ENCODE results near the gene NT5DC4. TPM values are rescaled to one million over a fixed set of nuclear protein-coding genes. Genes with fewer than 3 reads are reported as not detected.

The NT5DC4 gene
- total RNA-seq, 1 experiment from 2014 or later = not detected

GRCh38 chr2:112737542-112738232, 16.9 kb downstream of the NT5DC4 start:
- DNase-seq (ENCODE audit: low spot score) = no peak
- in situ Hi-C loops (cut with HindIII; ENCODE audit: low sequenced_read_pairs) = no loop called here

- DNase-seq (ENCODE audit: low spot score) = no peak
- in situ Hi-C loops (cut with HindIII; ENCODE audit: low sequenced_read_pairs) = no loop called here
Measured at GRCh38 chr2:112740527-112740926, 19.7 kb downstream of the NT5DC4 start.

- in situ Hi-C loops (cut with HindIII; ENCODE audit: low sequenced_read_pairs) = no loop called here
- DNase-seq (ENCODE audit: low spot score) = peak; percentile 74
Measured at GRCh38 chr2:112749755-112750559, 29.1 kb downstream of the NT5DC4 start.

GRCh38 chr2:112750560-112750843, 29.7 kb downstream of the NT5DC4 start:
- in situ Hi-C loops (cut with HindIII; ENCODE audit: low sequenced_read_pairs) = no loop called here
- no peak for DNase-seq (ENCODE audit: low spot score)

- in situ Hi-C loops (cut with HindIII; ENCODE audit: low sequenced_read_pairs) = no loop called here
- no peak for DNase-seq (ENCODE audit: low spot score)
Measured at GRCh38 chr2:112751451-112752197, 30.8 kb downstream of the NT5DC4 start.

GRCh38 chr2:112752667-112753066, 31.8 kb downstream of the NT5DC4 start:
- DNase-seq (ENCODE audit: low spot score) = no peak
- in situ Hi-C loops (cut with HindIII; ENCODE audit: low sequenced_read_pairs) = no loop called here

- in situ Hi-C loops (cut with HindIII; ENCODE audit: low sequenced_read_pairs) = no loop called here
- no peak for DNase-seq (ENCODE audit: low spot score)
Measured at GRCh38 chr2:112754564-112754963, 33.7 kb downstream of the NT5DC4 start.

GRCh38 chr2:112755444-112755843, 34.6 kb downstream of the NT5DC4 start:
- in situ Hi-C loops (cut with HindIII; ENCODE audit: low sequenced_read_pairs) = no loop called here
- no peak for DNase-seq (ENCODE audit: low spot score)

- in situ Hi-C loops (cut with HindIII; ENCODE audit: low sequenced_read_pairs) = no loop called here
- DNase-seq (ENCODE audit: low spot score) = no peak
Measured at GRCh38 chr2:112756207-112756606, 35.4 kb downstream of the NT5DC4 start.

GRCh38 chr2:112757265-112757664, 36.4 kb downstream of the NT5DC4 start:
- no peak for DNase-seq (ENCODE audit: low spot score)
- in situ Hi-C loops (cut with HindIII; ENCODE audit: low sequenced_read_pairs) = no loop called here

GRCh38 chr2:112758711-112759110, 37.9 kb downstream of the NT5DC4 start:
- no peak for DNase-seq (ENCODE audit: low spot score)
- in situ Hi-C loops (cut with HindIII; ENCODE audit: low sequenced_read_pairs) = no loop called here

- no peak for DNase-seq (ENCODE audit: low spot score)
- in situ Hi-C loops (cut with HindIII; ENCODE audit: low sequenced_read_pairs) = no loop called here
Measured at GRCh38 chr2:112760149-112760548, 39.3 kb downstream of the NT5DC4 start.

GRCh38 chr2:112762276-112762675, 41.5 kb downstream of the NT5DC4 start:
- in situ Hi-C loops (cut with HindIII; ENCODE audit: low sequenced_read_pairs) = no loop called here

GRCh38 chr2:112764071-112765044, 43.5 kb downstream of the NT5DC4 start, which contains the start of gene CKAP2L:
CKAP2L (minus strand) TSS chr2:112764609; CDS start chr2:112764598, 11 bp downstream.
- in situ Hi-C loops (cut with HindIII; ENCODE audit: low sequenced_read_pairs) = no loop called here
- peak; percentile 98 for DNase-seq (ENCODE audit: low spot score)

More at GRCh38 chr2:112762276-112762675, 41.5 kb downstream of the NT5DC4 start:
- DNase-seq (ENCODE audit: low spot score) = no peak

- no peak for DNase-seq (ENCODE audit: low spot score)
- in situ Hi-C loops (cut with HindIII; ENCODE audit: low sequenced_read_pairs) = no loop called here
Measured at GRCh38 chr2:112765251-112765650, 44.4 kb downstream of the NT5DC4 start.

GRCh38 chr2:112767693-112768330, 47.0 kb downstream of the NT5DC4 start:
- no peak for DNase-seq (ENCODE audit: low spot score)
- in situ Hi-C loops (cut with HindIII; ENCODE audit: low sequenced_read_pairs) = no loop called here

- in situ Hi-C loops (cut with HindIII; ENCODE audit: low sequenced_read_pairs) = no loop called here
- no peak for DNase-seq (ENCODE audit: low spot score)
Measured at GRCh38 chr2:112768432-112768831, 47.6 kb downstream of the NT5DC4 start.

- no peak for DNase-seq (ENCODE audit: low spot score)
- in situ Hi-C loops (cut with HindIII; ENCODE audit: low sequenced_read_pairs) = no loop called here
Measured at GRCh38 chr2:112772322-112772721, 51.5 kb downstream of the NT5DC4 start.

Measured in G401 (cell line).